Spleen (tissue), 11 donors: ENCODE measurements around the gene TGM1. TPM values are rescaled to one million over a fixed set of nuclear protein-coding genes. Genes with fewer than 3 reads are reported as not detected.

Experiments
- DNase-seq: peaks from one replicate; pipeline ENCODE4 v3.0.0-alpha.2; 2020
- H3K27ac ChIP-seq, 8 donors: fragments of 200-600 bp; sonication (generic) in 7 of 8; 1 replicate in 4 of 8; 2 replicates in 4 of 8; pipeline versions ENCODE4 v1.5.0 to v1.8.0; 2016 to 2021; ENCODE audit warnings: inconsistent platforms in 4 of 8, mild to moderate bottlenecking in 4 of 8, moderate library complexity in 1 of 8
- H3K27me3 ChIP-seq, 7 donors: fragments of 200-600 bp; sonication (generic) in 6 of 7; replicated peaks in 1 of 7; 1 replicate in 4 of 7; 2 replicates in 3 of 7; pipeline versions ENCODE4 v1.5.0 to v1.8.0; 2016 to 2021; ENCODE audit warnings: inconsistent platforms in 3 of 7, mild to moderate bottlenecking in 1 of 7
- H3K36me3 ChIP-seq, 6 donors: fragments of 200-600 bp; sonication (generic) in 5 of 6; 1 replicate in 4 of 6; 2 replicates in 2 of 6; pipeline versions ENCODE4 v1.5.0 to v1.8.0; 2016 to 2021; ENCODE audit warnings: inconsistent platforms in 2 of 6
- H3K4me1 ChIP-seq, 6 donors: fragments of 200-600 bp; sonication (generic) in 5 of 6; 1 replicate in 3 of 6; 2 replicates in 3 of 6; pipeline versions ENCODE4 v1.5.0 to v1.8.0; 2016 to 2021; ENCODE audit warnings: inconsistent platforms in 3 of 6
- H3K4me3 ChIP-seq, 8 donors: fragments of 200-600 bp; sonication (generic) in 7 of 8; 1 replicate in 4 of 8; 2 replicates in 4 of 8; pipeline versions ENCODE4 v1.5.0 to v1.8.0; 2016 to 2021; ENCODE audit warnings: inconsistent platforms in 4 of 8, mild to moderate bottlenecking in 4 of 8, moderate library complexity in 2 of 8
- H3K9me3 ChIP-seq, 8 donors: fragments of 200-600 bp; sonication (generic) in 7 of 8; 1 replicate in 4 of 8; 2 replicates in 4 of 8; pipeline versions ENCODE4 v1.5.0 to v1.8.0; 2016 to 2021; ENCODE audit warnings: inconsistent platforms in 4 of 8
- POLR2A ChIP-seq, 3 donors: fragments of 450-650 bp; IDR thresholded peaks; one replicate each; pipeline ENCODE4 v1.5.1; 2017; ENCODE audit warnings: antibody characterized with exemption in 3 of 3, mild to moderate bottlenecking in 1 of 3
- POLR2AphosphoS5 ChIP-seq, 3 donors: sonication (generic); formaldehyde crosslinking; IDR thresholded peaks; one replicate each; pipeline ENCODE4 v1.5.1; 2017; ENCODE audit warnings: antibody characterized with exemption in 3 of 3
- WGBS, 5 donors: extraction: QIAGEN DNeasy Blood & Tissue Kit in 3 of 5; methylation state at CpG; one replicate each; pipeline versions ENCODE4 v1.1.5 to v1.1.7; 2013 to 2018; 5-methylcytosine and 5-hydroxymethylcytosine counted together
- intact Hi-C: fragments of 100-400 bp; cut with DNase I; formaldehyde crosslinking; loops from one replicate; pipeline ENCODE4 v1.15.0; 2023; ENCODE audit warnings: low total_unique reads
- polyA plus RNA-seq, 3 donors: library from polyadenylated mRNA; stranded (reverse); fragments of 200-250 nt; gene quantifications; one replicate each; pipeline ENCODE4 v1.2.1, GENCODE V29; 2013
- total RNA-seq, 7 donors: library from RNA; depleted of rRNA in 3 of 7; stranded (reverse); fragments of >200 nt in 3 of 7; fragmentation: NEBNext Ultra II Directional in 4 of 7; extraction: Animal tissue kit (Norgen Biotek cat#: 25700) in 4 of 7; gene quantifications; one replicate each; pipeline versions ENCODE4 v1.1.0 to v1.2.1, GENCODE V29; 2016 to 2021
- TF ChIP-seq, protein P1 (sequence below), 11 experiments: fragments of 200-600 bp in 7 of 11; fragments of 450-650 bp in 4 of 11; sonication (generic) in 4 of 11; IDR thresholded peaks in 8 of 11; conservative IDR thresholded peaks in 3 of 11; 1 replicate in 7 of 11; 2 replicates in 4 of 11; pipeline versions ENCODE4 v1.4.0 to v1.8.0; 2016 to 2021; ENCODE audit warnings: antibody characterized with exemption in 11 of 11, inconsistent platforms in 4 of 11, mild to moderate bottlenecking in 1 of 11
- donor health status: healthy with polysubstance abuse.
- donor health status: DM: no; HTN: no; CAD: no; lungs with moderate emphysema.
- donor health status: DM: no; HTN: no; CAD: no.
- donor health status: Bipolar disorder and iron deficiency.
- donor health status: healthy.
- donor health status: DM: no; HTN: no; CAD: no.
- donor health status: DM: yes; HTN: yes; CAD: no.

TGM1 gene
- total and polyA plus RNA-seq, 10 donors = 1.4 to 4.8 (median 2.7) TPM

DNA sequence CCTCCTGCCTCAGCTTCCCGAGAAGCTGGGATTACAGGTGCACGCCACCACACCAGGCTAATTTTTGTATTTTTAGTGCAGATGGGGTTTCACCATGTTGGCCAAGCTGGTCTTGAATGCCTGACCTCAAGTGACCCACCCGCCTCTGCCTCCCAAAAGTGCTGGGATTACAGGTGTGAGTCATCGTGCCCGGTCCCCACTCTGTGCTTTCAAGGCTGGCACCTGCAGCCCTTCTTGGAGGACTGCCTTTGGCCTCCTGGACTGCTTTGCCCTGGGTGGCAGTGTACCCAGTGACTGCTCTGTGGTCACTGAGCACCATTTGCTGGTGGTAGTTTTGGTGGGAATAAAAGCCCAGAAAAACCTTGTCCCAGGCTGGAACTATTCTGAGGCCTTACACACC lies 24.0 kb upstream of the TGM1 start:
- WGBS, 5 donors = 88 to 97% (median 95%) methylated on average over 5 of the region's 5 CpGs
- TF ChIP-seq POLR2A (IDR thresholded peaks at IDR 0.05) = no peak
- TF ChIP-seq POLR2AphosphoS5 (IDR thresholded peaks at IDR 0.05) = no peak
- intact Hi-C loops = no loop called here
- Histone ChIP-seq H3K27ac (no peak overlapping the region), H3K27me3 (no peaks in the 10 kb centered on the region), H3K9me3 (no peaks in the 10 kb centered on the region), H3K4me3 (no peak overlapping the region), H3K36me3 (peaks cover 0 to 32% (median 29%) of the 10 kb centered on the region in 6 donors), H3K4me1 (peaks cover 0 to 28% (median 6%) of the 10 kb centered on the region in 6 donors)
- no peak for DNase-seq

GRCh38 chr14:24285351-24285750 lies 22.4 kb upstream of the TGM1 start:
- no peaks in the 10 kb centered on the region for H3K9me3 ChIP-seq
- TF ChIP-seq POLR2A (IDR thresholded peaks at IDR 0.05) (no peak), POLR2AphosphoS5 (IDR thresholded peaks at IDR 0.05) (no peak)
- TF ChIP-seq, protein P1, sequence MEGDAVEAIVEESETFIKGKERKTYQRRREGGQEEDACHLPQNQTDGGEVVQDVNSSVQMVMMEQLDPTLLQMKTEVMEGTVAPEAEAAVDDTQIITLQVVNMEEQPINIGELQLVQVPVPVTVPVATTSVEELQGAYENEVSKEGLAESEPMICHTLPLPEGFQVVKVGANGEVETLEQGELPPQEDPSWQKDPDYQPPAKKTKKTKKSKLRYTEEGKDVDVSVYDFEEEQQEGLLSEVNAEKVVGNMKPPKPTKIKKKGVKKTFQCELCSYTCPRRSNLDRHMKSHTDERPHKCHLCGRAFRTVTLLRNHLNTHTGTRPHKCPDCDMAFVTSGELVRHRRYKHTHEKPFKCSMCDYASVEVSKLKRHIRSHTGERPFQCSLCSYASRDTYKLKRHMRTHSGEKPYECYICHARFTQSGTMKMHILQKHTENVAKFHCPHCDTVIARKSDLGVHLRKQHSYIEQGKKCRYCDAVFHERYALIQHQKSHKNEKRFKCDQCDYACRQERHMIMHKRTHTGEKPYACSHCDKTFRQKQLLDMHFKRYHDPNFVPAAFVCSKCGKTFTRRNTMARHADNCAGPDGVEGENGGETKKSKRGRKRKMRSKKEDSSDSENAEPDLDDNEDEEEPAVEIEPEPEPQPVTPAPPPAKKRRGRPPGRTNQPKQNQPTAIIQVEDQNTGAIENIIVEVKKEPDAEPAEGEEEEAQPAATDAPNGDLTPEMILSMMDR (IDR thresholded peaks at IDR 0.05 in 8 of 11, conservative IDR thresholded peaks at IDR 0.05 in 3 of 11) = no peak
- H3K4me3 ChIP-seq = no peak overlapping the region
- peaks cover 0 to 15% (median 12%) of the 10 kb centered on the region in 6 donors for H3K36me3 ChIP-seq
- peaks cover 3 to 44% (median 16%) of the 10 kb centered on the region in 6 donors for H3K4me1 ChIP-seq
- WGBS, 5 donors = 89 to 94% (median 91%) methylated on average over 4 of the region's 4 CpGs
- no peak overlapping the region for H3K27ac ChIP-seq
- DNase-seq = no peak
- no peaks in the 10 kb centered on the region for H3K27me3 ChIP-seq
- intact Hi-C loops = no loop called here

GRCh38 chr14:24284501-24285035 lies 21.6 kb upstream of the TGM1 start:
- no peak overlapping the region for H3K4me3 ChIP-seq
- peaks cover 0 to 7% (median 5%) of the 10 kb centered on the region in 6 donors for H3K36me3 ChIP-seq
- H3K27me3 ChIP-seq = no peaks in the 10 kb centered on the region
- peaks cover under 1 to 44% (median 24%) of the 10 kb centered on the region in 6 donors for H3K4me1 ChIP-seq
- no peak for TF ChIP-seq POLR2A (IDR thresholded peaks at IDR 0.05)
- no peak for TF ChIP-seq POLR2AphosphoS5 (IDR thresholded peaks at IDR 0.05)
- TF ChIP-seq, protein P1 (IDR thresholded peaks at IDR 0.05 in 8 of 11, conservative IDR thresholded peaks at IDR 0.05 in 3 of 11) = no peak
- H3K9me3 ChIP-seq = no peaks in the 10 kb centered on the region
- H3K27ac ChIP-seq = no peak overlapping the region
- WGBS, 5 donors = 80 to 89% (median 83%) methylated on average over 8 to 11 of the region's 11 CpGs
- intact Hi-C loops = no loop called here
- no peak for DNase-seq

- peak; percentile 59 for DNase-seq
Observed at GRCh38 chr14:24283796-24284460, 21.0 kb upstream of the TGM1 start.

More at GRCh38 chr14:24283796-24284460, 21.0 kb upstream of the TGM1 start:
- TF ChIP-seq POLR2A (IDR thresholded peaks at IDR 0.05) (no peak), POLR2AphosphoS5 (IDR thresholded peaks at IDR 0.05) (no peak)
- TF ChIP-seq, protein P1 (IDR thresholded peaks at IDR 0.05 in 8 of 11, conservative IDR thresholded peaks at IDR 0.05 in 3 of 11) = no peak
- Histone ChIP-seq H3K27ac (no peak overlapping the region), H3K4me3 (no peak overlapping the region), H3K27me3 (no peaks in the 10 kb centered on the region), H3K4me1 (peaks cover 7 to 46% (median 30%) of the 10 kb centered on the region in 6 donors), H3K36me3 (peaks cover 0 to under 1% (median 0%) of the 10 kb centered on the region in 6 donors), H3K9me3 (no peaks in the 10 kb centered on the region)
- intact Hi-C loops = no loop called here
- WGBS, 5 donors = 93 to 98% (median 96%) methylated on average over 4 to 5 of the region's 5 CpGs
